ENCODE measurements around the gene TMEM236. TPM values are rescaled to one million over a fixed set of nuclear protein-coding genes. Genes with fewer than 3 reads are reported as not detected.
A peak's percentile ranks its signal among the peaks of the same experiment; 100 is the strongest.

Gene TMEM236
- total and polyA plus RNA-seq, 9 of the 15 experiments (the other 6 are each of a cell fraction or from before 2014, with no cell fraction given), result 0.04 to 0.13 (median 0.04) TPM; not detected in 4

- Histone ChIP-seq H3K4me2 (ENCODE audit: insufficient read depth, low read length) (no peak overlapping the region), H3K27me3 (ENCODE audit: control insufficient read depth in 2 of 2, insufficient read depth in 2 of 2, low read length in 2 of 2) (no peaks in the 10 kb centered on the region), H3K36me3 (ENCODE audit: control insufficient read depth, insufficient read depth, low read length) (no peaks in the 10 kb centered on the region), H3K9ac (ENCODE audit: insufficient read depth in 1 of 2, low read depth in 2 of 2, low read length in 2 of 2) (no peak overlapping the region; a peak in 1 of 4 replicates), H4K20me1 (replicated peaks; ENCODE audit: control insufficient read depth, insufficient read depth, low read length) (no peaks in the 10 kb centered on the region), H3K4me1 (replicated peaks in 1 of 2; ENCODE audit: control insufficient read depth in 2 of 2, insufficient read depth in 2 of 2, low read length in 2 of 2) (peaks cover 0 to 4% of the 10 kb centered on the region in 2 experiments; a peak in 3 of 5 replicates), H2AFZ (ENCODE audit: low read depth, low read length) (no peak overlapping the region), H3K9me1 (ENCODE audit: control insufficient read depth, insufficient read depth, low read length) (no peaks in the 10 kb centered on the region), H3K27ac (ENCODE audit: extremely low read depth, low read depth, low read length) (no peak overlapping the region), H3K4me3 (no peak overlapping the region), H3K79me2 (ENCODE audit: control insufficient read depth, insufficient read depth, low read length) (no peaks in the 10 kb centered on the region), H3K9me3 (replicated peaks; ENCODE audit: control insufficient read depth, insufficient read depth, low read depth, low read length) (no peaks in the 10 kb centered on the region)
- no peak for DNase-seq (ENCODE audit: extremely low read depth in 1 of 4, low spot score in 3 of 4)
- intact Hi-C loops (cut with micrococcal nuclease), result loop anchor here (5.0 to 10.0 kb wide), 3 partner anchors 139 to 482 kb away; no protein-coding TSS in a partner anchor
- FAIRE-seq, result no peak
- in situ Hi-C loops (cut with MboI), result loop anchor here (10.0 to 25.0 kb wide), 2 partner anchors 451 to 898 kb away; no protein-coding TSS in a partner anchor
- TF ChIP-seq ZNF695 (CRISPR knock-in tag; IDR thresholded peaks at IDR 0.05) (no peak), JUND (IDR thresholded peaks at IDR 0.05; ENCODE audit: borderline replicate concordance, low read depth, low read length) (no peak), JUND (tag; IDR thresholded peaks at IDR 0.05; ENCODE audit: borderline replicate concordance, low read depth, low read length) (no peak)
- 60% methylated on average over 14 of the region's 15 CpGs for WGBS (ENCODE audit: insufficient coverage, low coverage, missing lambda C conversion rate)
- no TSS peak for BruUV-seq (replicated peaks)
- no peak for ATAC-seq
- ChIA-PET POLR2A (interaction anchor here (1.2 kb wide), 1 partner anchor 25 kb away, joined by 3 read pairs; no protein-coding TSS in a partner anchor), CTCF (ENCODE audit: low intra/inter-chr PET ratio) (no interaction called here)
These were observed 16.6 kb upstream of the TMEM236 start for GRCh38 chr10:17735166-17735941.

GRCh38 chr10:17736223-17736622, 15.8 kb upstream of the TMEM236 start:
- no peaks in the 10 kb centered on the region for H4K20me1 ChIP-seq (replicated peaks; ENCODE audit: control insufficient read depth, insufficient read depth, low read length)
- 90% methylated on average over 2 of the region's 2 CpGs for WGBS (ENCODE audit: insufficient coverage, low coverage, missing lambda C conversion rate)
- intact Hi-C loops (cut with micrococcal nuclease), result loop anchor here (5.0 to 10.0 kb wide), 3 partner anchors 139 to 481 kb away; no protein-coding TSS in a partner anchor
- H3K9ac ChIP-seq (ENCODE audit: insufficient read depth in 1 of 2, low read depth in 2 of 2, low read length in 2 of 2), result no peak overlapping the region
- H3K79me2 ChIP-seq (ENCODE audit: control insufficient read depth, insufficient read depth, low read length), result no peaks in the 10 kb centered on the region
- peaks cover 0 to 4% of the 10 kb centered on the region in 2 experiments; a peak in 3 of 5 replicates for H3K4me1 ChIP-seq (replicated peaks in 1 of 2; ENCODE audit: control insufficient read depth in 2 of 2, insufficient read depth in 2 of 2, low read length in 2 of 2)
- H3K9me3 ChIP-seq (replicated peaks; ENCODE audit: control insufficient read depth, insufficient read depth, low read depth, low read length), result no peaks in the 10 kb centered on the region
- BruUV-seq (replicated peaks), result no TSS peak
- ChIA-PET POLR2A (no interaction called here), CTCF (ENCODE audit: low intra/inter-chr PET ratio) (interaction anchor here (1.2 kb wide), 1 partner anchor 137 kb away, joined by 5 read pairs; no protein-coding TSS in a partner anchor)
- no peaks in the 10 kb centered on the region for H3K27me3 ChIP-seq (ENCODE audit: control insufficient read depth in 2 of 2, insufficient read depth in 2 of 2, low read length in 2 of 2)
- H3K4me3 ChIP-seq, result no peak overlapping the region
- no peak overlapping the region for H3K27ac ChIP-seq (ENCODE audit: extremely low read depth, low read depth, low read length)
- H3K4me2 ChIP-seq (ENCODE audit: insufficient read depth, low read length), result no peak overlapping the region
- H3K9me1 ChIP-seq (ENCODE audit: control insufficient read depth, insufficient read depth, low read length), result no peaks in the 10 kb centered on the region
- H2AFZ ChIP-seq (ENCODE audit: low read depth, low read length), result no peak overlapping the region
- FAIRE-seq, result peak; percentile 15
- in situ Hi-C loops (cut with MboI), result loop anchor here (10.0 to 25.0 kb wide), 2 partner anchors 451 to 899 kb away; no protein-coding TSS in a partner anchor
- TF ChIP-seq ZNF263 (CRISPR knock-in tag; IDR thresholded peaks at IDR 0.05; ENCODE audit: borderline replicate concordance) (no peak), ZNF239 (CRISPR knock-in tag; IDR thresholded peaks at IDR 0.05) (no peak), ZBTB34 (CRISPR knock-in tag; IDR thresholded peaks at IDR 0.05) (no peak), ZNF79 (CRISPR knock-in tag; IDR thresholded peaks at IDR 0.05; ENCODE audit: low read depth) (no peak), CEBPZ (IDR thresholded peaks at IDR 0.05; ENCODE audit: borderline replicate concordance, low read depth, low read length) (no peak), SRSF7 (optimal IDR thresholded peaks at IDR 0.05; ENCODE audit: low read depth, low read length) (no peak)
- no peak for DNase-seq (ENCODE audit: extremely low read depth in 1 of 4, low spot score in 3 of 4)
- no peaks in the 10 kb centered on the region for H3K36me3 ChIP-seq (ENCODE audit: control insufficient read depth, insufficient read depth, low read length)
- no peak for ATAC-seq
